K562 (cell line): ENCODE results near the gene MYL12A. TPM values are rescaled to one million over a fixed set of nuclear protein-coding genes. Genes with fewer than 3 reads are reported as not detected.

Experiments
- ARID3A ChIP-seq: IDR thresholded peaks from 2 replicates; pipeline ENCODE4 v1.6.1; 2012; ENCODE audit warnings: low read depth, low read length, improper control_type of control experiment, borderline replicate concordance
- ATF2 ChIP-seq: sonication (generic); formaldehyde crosslinking; IDR thresholded peaks from 2 replicates; pipeline ENCODE4 v1.8.1; 2022; ENCODE audit warnings: missing genetic modification reagents
- CEBPG ChIP-seq, 3 experiments: fragments of 200-800 bp in 1 of 3; sonication (Bioruptor generic) in 1 of 3; sonication (generic) in 1 of 3; formaldehyde crosslinking in 1 of 3; IDR thresholded peaks in 2 of 3; conservative IDR thresholded peaks in 1 of 3; 2 replicates each; pipeline versions ENCODE4 v1.6.1 to v1.8.0; 2016 to 2022; ENCODE audit warnings: missing compliant biosample characterization in 2 of 3, missing genetic modification characterization in 2 of 3, mild to moderate bottlenecking in 1 of 3, missing genetic modification reagents in 1 of 3
- CHD4 ChIP-seq: fragments of 200-600 bp; sonication (generic); IDR thresholded peaks from 3 replicates; pipeline ENCODE4 v1.6.1; 2012; ENCODE audit warnings: low read depth, mild to moderate bottlenecking, mixed read lengths, low read length, inconsistent platforms; ENCODE audit not compliant: insufficient read depth, insufficient replicate concordance, poor library complexity, severe bottlenecking
- GTF2F1 ChIP-seq: IDR thresholded peaks from 2 replicates; pipeline ENCODE4 v1.6.1; 2011; ENCODE audit warnings: low read depth, low read length, improper control_type of control experiment
- KHSRP ChIP-seq: fragments of 450-650 bp; IDR thresholded peaks from 2 replicates; pipeline ENCODE4 v1.6.1; 2017
- MYC ChIP-seq, 2 experiments: fragments of 250-450 bp in 1 of 2; sonication (Bioruptor Pico) in 1 of 2; IDR thresholded peaks; 2 replicates each; pipeline versions ENCODE4 v1.5.1 to v1.6.1; 2012 to 2021; ENCODE audit warnings: low read depth in 2 of 2, borderline replicate concordance in 1 of 2, improper control_type of control experiment in 1 of 2, low read length in 1 of 2, mild to moderate bottlenecking in 1 of 2, moderate library complexity in 1 of 2
- NFE2 ChIP-seq: IDR thresholded peaks from 2 replicates; pipeline ENCODE4 v1.6.1; 2014; ENCODE audit warnings: antibody characterized with exemption, low read depth
- NRF1 ChIP-seq, 2 experiments: fragments of 450-650 bp; IDR thresholded peaks in 1 of 2; conservative IDR thresholded peaks in 1 of 2; 2 replicates each; pipeline ENCODE4 v1.6.1; 2014; ENCODE audit warnings: mild to moderate bottlenecking in 2 of 2
- TAF9B ChIP-seq: fragments of 450-650 bp; IDR thresholded peaks from 2 replicates; pipeline ENCODE4 v1.6.1; 2018; ENCODE audit warnings: mild to moderate bottlenecking; ENCODE audit not compliant: partially characterized antibody
- ZHX1 ChIP-seq: fragments of 150-350 bp; conservative IDR thresholded peaks from 2 replicates; pipeline ENCODE4 v1.6.1; 2014; ENCODE audit warnings: low read length
- ZKSCAN1 ChIP-seq: fragments of 150-350 bp; IDR thresholded peaks from 2 replicates; pipeline ENCODE4 v1.6.1; 2016; ENCODE audit warnings: low read depth, low read length
- polyA plus RNA-seq, 8 experiments: library from polyadenylated mRNA; depleted of rRNA in 4 of 8; stranded (reverse) in 5 of 8; unstranded in 3 of 8; fragments of >200 nt; fragmentation: Nextera tagmentation in 2 of 8; fragmentation: Illumina TruSeq in 1 of 8; extraction: Ambion mirVana in 2 of 8; extraction: Trizol in 1 of 8; gene quantifications; 2 replicates each; pipeline versions ENCODE4 v1.2.1 to v1.2.3, GENCODE V29; 2011 to 2014; ENCODE audit warnings: inconsistent platforms in 1 of 8, missing spikeins in 1 of 8
- total RNA-seq, 7 experiments: library from RNA; depleted of rRNA in 6 of 7; stranded (reverse); fragments of >200 nt in 6 of 7; fragmentation: Illumina TruSeq in 2 of 7; extraction: Trizol in 2 of 7; gene quantifications; 2 replicates each; pipeline versions ENCODE4 v1.2.1 to v1.2.3, GENCODE V29; 2011 to 2021; ENCODE audit warnings: low replicate concordance in 1 of 7

Gene MYL12A
- total and polyA plus RNA-seq, 9 of the 15 experiments (the other 6 are each of a cell fraction or from before 2014, with no cell fraction given): 308 to 1,031 (median 559) TPM

GRCh38 chr18:3245853-3246634 is 1.6 kb upstream of the MYL12A start (continued):
- 0 out of 2 replicates have a peak, but pooled peaks have one; percentile 37 for TF ChIP-seq ZKSCAN1
- 0 out of 2 replicates have a peak, but pooled peaks have one; percentile 34 for TF ChIP-seq ZHX1
- TF ChIP-seq KHSRP: no peak
- peak; percentile 76; the same call in 1 of the 2 replicates for TF ChIP-seq GTF2F1
- peak; percentile 62; the same call in 1 of the 2 replicates for TF ChIP-seq ARID3A
- TF ChIP-seq CEBPG (CRISPR knock-in tag; IDR thresholded peaks at IDR 0.05): no peak; the same call in 1 of the 2 replicates
- TF ChIP-seq CEBPG (tag; conservative IDR thresholded peaks at IDR 0.05 in 1 of 2, IDR thresholded peaks at IDR 0.05 in 1 of 2): peak in 1 of 2 experiments; percentile 88; a peak in 2 of 4 replicates
- peak; percentile 79 for TF ChIP-seq MYC (IDR thresholded peaks at IDR 0.05; ENCODE audit: low read depth, low read length)
- no peak for TF ChIP-seq MYC (CRISPR knock-in tag; IDR thresholded peaks at IDR 0.05; ENCODE audit: borderline replicate concordance, low read depth)
- TF ChIP-seq TAF9B: no peak
- TF ChIP-seq NFE2: 0 out of 2 replicates have a peak, but pooled peaks have one; percentile 24
- peak; percentile 82 to 85 for TF ChIP-seq NRF1 (conservative IDR thresholded peaks at IDR 0.05 in 1 of 2, IDR thresholded peaks at IDR 0.05 in 1 of 2)
- TF ChIP-seq ATF2: no peak
- TF ChIP-seq CHD4: no peak
